Measurements from ENCODE around the gene SGK1. TPM values are rescaled to one million over a fixed set of nuclear protein-coding genes. Genes with fewer than 3 reads are reported as not detected.
A peak's percentile ranks its signal among the peaks of the same experiment; 100 is the strongest.
"Not testable (repeated sequence)": the region's sequence is repeated elsewhere in the genome, so short reads cannot be mapped to it uniquely, and the experiment has no call there.

SGK1 gene
- total RNA-seq, 2 experiments from 2014 or later, result 117 to 120 TPM

DNA sequence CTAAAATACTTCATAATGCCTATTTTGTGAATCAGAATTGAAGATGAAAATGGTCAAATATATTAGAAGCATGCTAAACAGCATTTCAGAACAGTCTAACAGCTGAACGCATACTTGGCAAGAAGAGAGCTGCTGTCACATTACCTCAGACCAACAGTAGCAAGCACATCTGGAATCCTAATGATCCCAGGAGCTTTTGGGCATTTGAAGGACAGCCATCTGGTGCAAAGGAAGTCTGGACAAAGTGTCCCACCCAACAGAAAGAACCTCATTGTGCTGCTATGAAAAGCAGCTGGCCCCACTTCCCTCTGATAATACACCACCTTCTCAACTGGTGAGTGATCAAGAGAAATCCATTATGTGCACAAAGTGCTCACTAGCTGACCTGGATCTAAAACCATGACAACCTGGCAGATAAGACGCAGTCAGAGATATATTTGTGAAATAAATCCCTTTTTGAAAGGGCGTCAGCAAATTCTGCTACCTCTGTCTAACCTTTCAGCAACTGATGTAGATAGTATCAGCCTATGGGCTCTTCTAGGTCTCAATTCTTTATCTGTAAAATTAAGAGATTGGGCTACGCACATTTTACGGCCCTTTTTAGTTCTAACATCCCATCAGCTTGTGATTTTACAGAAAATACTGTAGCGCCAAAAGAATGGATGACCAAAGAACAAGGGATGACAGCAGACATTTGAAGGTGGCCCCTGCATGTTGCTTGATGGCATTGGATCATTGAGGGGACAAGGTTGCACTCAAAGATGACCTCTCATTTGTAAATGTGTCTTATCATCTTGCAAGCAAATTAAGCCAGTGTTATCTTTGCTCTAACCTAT lies 78.7 kb downstream of the SGK1 start:
- CTCF ChIA-PET, result interaction anchor here (1.1 to 2.0 kb wide), 2 partner anchors 9 to 61 kb away, joined by 4 to 9 read pairs; no protein-coding TSS in a partner anchor
- intact Hi-C loops (cut with DNase I, micrococcal nuclease), result no loop called here

GRCh38 chr6:134238006-134238405 lies 79.9 kb downstream of the SGK1 start:
- no peaks in the 10 kb centered on the region for H3K36me3 Mint-ChIP-seq (ENCODE audit: low read depth)
- ChIA-PET CTCF (interaction anchor here (0.7 to 1.2 kb wide), 2 partner anchors 11 to 403 kb away, joined by 3 read pairs; no protein-coding TSS in a partner anchor), POLR2A (no interaction called here)
- Histone ChIP-seq H3K36me3 (ENCODE audit: insufficient read depth, low read length) (no peaks in the 10 kb centered on the region), H3K4me1 (ENCODE audit: insufficient read depth, low read length) (peaks cover 37% of the 10 kb centered on the region), H3K27me3 (ENCODE audit: control insufficient read depth in 1 of 2, insufficient read depth in 2 of 2, low read length in 2 of 2) (no peaks in the 10 kb centered on the region), H3K27ac (ENCODE audit: low read depth in 1 of 2, low read length in 2 of 2) (no peak overlapping the region), H3K4me3 (ENCODE audit: low read length) (no peak overlapping the region), H3K9me3 (ENCODE audit: control insufficient read depth in 1 of 2, insufficient read depth in 1 of 2, low read length in 2 of 2) (no peaks in the 10 kb centered on the region)
- TF ChIP-seq, protein P1, sequence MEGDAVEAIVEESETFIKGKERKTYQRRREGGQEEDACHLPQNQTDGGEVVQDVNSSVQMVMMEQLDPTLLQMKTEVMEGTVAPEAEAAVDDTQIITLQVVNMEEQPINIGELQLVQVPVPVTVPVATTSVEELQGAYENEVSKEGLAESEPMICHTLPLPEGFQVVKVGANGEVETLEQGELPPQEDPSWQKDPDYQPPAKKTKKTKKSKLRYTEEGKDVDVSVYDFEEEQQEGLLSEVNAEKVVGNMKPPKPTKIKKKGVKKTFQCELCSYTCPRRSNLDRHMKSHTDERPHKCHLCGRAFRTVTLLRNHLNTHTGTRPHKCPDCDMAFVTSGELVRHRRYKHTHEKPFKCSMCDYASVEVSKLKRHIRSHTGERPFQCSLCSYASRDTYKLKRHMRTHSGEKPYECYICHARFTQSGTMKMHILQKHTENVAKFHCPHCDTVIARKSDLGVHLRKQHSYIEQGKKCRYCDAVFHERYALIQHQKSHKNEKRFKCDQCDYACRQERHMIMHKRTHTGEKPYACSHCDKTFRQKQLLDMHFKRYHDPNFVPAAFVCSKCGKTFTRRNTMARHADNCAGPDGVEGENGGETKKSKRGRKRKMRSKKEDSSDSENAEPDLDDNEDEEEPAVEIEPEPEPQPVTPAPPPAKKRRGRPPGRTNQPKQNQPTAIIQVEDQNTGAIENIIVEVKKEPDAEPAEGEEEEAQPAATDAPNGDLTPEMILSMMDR (IDR thresholded peaks at IDR 0.05), result no peak
- peaks cover 44% of the 10 kb centered on the region for H3K4me1 Mint-ChIP-seq (ENCODE audit: low read depth)
- H3K4me3 Mint-ChIP-seq, result no peak overlapping the region
- no peak for ATAC-seq (ENCODE audit: poor library complexity)
- no peaks in the 10 kb centered on the region for H3K9me3 Mint-ChIP-seq
- DNase-seq, result no peak
- intact Hi-C loops (cut with DNase I, micrococcal nuclease), result no loop called here
- no peak overlapping the region for H3K27ac Mint-ChIP-seq
- no peaks in the 10 kb centered on the region for H3K27me3 Mint-ChIP-seq

More for the DNA sequence above, 78.7 kb downstream of the SGK1 start:
- no peaks in the 10 kb centered on the region for H3K36me3 ChIP-seq (ENCODE audit: insufficient read depth, low read length)
- ATAC-seq (ENCODE audit: poor library complexity) (no peak), DNase-seq (no peak)
- H3K27ac ChIP-seq (ENCODE audit: low read depth in 1 of 2, low read length in 2 of 2), result no peak overlapping the region
- no peaks in the 10 kb centered on the region for H3K9me3 Mint-ChIP-seq
- H3K4me1 Mint-ChIP-seq (ENCODE audit: low read depth), result peaks cover 46% of the 10 kb centered on the region
- H3K27me3 Mint-ChIP-seq, result no peaks in the 10 kb centered on the region
- no peaks in the 10 kb centered on the region for H3K36me3 Mint-ChIP-seq (ENCODE audit: low read depth)
- peaks cover 37% of the 10 kb centered on the region for H3K4me1 ChIP-seq (ENCODE audit: insufficient read depth, low read length)
- no peaks in the 10 kb centered on the region for H3K27me3 ChIP-seq (ENCODE audit: control insufficient read depth in 1 of 2, insufficient read depth in 2 of 2, low read length in 2 of 2)
- TF ChIP-seq, protein P1 (IDR thresholded peaks at IDR 0.05), result no peak
- peak overlapping the region; percentile 2 for H3K4me3 Mint-ChIP-seq
- no peak overlapping the region for H3K4me3 ChIP-seq (ENCODE audit: low read length)
- peak overlapping the region; percentile 77 for H3K27ac Mint-ChIP-seq
- no peaks in the 10 kb centered on the region for H3K9me3 ChIP-seq (ENCODE audit: control insufficient read depth in 1 of 2, insufficient read depth in 1 of 2, low read length in 2 of 2)
- POLR2A ChIA-PET, result no interaction called here

DNA sequence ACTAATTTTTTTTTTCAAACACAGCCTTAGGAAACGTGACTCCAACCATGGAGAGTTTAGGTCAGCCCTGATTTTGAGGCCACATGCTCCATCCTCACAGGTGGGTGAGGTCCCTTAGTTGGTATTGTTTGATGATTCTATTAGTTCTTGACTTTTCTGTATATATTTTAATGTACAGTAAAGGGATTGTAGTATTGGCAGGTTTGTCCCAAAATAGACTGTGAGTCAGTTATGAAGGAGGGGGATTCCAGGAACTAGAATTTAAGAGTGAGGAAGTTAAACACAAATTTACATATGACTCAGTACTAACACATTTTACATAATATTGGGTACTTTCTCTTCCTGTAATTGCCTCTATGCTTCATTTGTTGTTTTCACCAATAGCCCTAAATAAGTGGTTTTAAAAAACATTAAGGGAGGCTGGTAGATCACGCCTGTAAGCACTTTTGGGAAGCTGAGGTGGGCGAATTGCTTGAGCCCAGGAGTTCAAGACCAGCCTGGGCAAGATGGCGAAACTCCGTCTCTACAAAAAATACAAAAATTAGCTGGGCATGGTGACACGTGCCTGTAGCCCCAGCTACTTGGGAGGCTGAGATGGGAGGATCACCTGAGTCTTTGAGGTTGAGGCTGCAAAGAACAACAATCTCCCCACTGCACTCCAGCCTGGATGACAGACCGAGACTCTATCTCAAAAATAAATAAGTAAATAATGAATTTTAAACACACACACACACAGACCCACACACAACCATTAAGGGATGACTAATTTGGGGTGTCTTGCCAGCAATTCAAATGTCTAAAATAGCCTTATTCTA lies 81.8 kb downstream of the SGK1 start:
- POLR2A ChIA-PET, result interaction anchor here (1.0 kb wide), 1 partner anchor 9 kb away, joined by 3 read pairs; no protein-coding TSS in a partner anchor
- CTCF ChIA-PET, result no interaction called here
- Histone ChIP-seq H3K4me3 (ENCODE audit: low read length) (no peak overlapping the region), H3K27ac (ENCODE audit: low read depth in 1 of 2, low read length in 2 of 2) (peak overlapping the region in 1 of 2 donors; percentile 32), H3K9me3 (ENCODE audit: control insufficient read depth in 1 of 2, insufficient read depth in 1 of 2, low read length in 2 of 2) (no peaks in the 10 kb centered on the region), H3K36me3 (ENCODE audit: insufficient read depth, low read length) (no peaks in the 10 kb centered on the region), H3K27me3 (ENCODE audit: control insufficient read depth in 1 of 2, insufficient read depth in 2 of 2, low read length in 2 of 2) (no peaks in the 10 kb centered on the region), H3K4me1 (ENCODE audit: insufficient read depth, low read length) (peaks cover 30% of the 10 kb centered on the region)
- no peaks in the 10 kb centered on the region for H3K36me3 Mint-ChIP-seq (ENCODE audit: low read depth)
- ATAC-seq (ENCODE audit: poor library complexity), result peak; percentile 19
- H3K27ac Mint-ChIP-seq, result no peak overlapping the region
- TF ChIP-seq, protein P1 (IDR thresholded peaks at IDR 0.05), result no peak
- H3K27me3 Mint-ChIP-seq, result no peaks in the 10 kb centered on the region
- no peak overlapping the region for H3K4me3 Mint-ChIP-seq
- intact Hi-C loops (cut with DNase I, micrococcal nuclease), result no loop called here
- H3K4me1 Mint-ChIP-seq (ENCODE audit: low read depth), result peaks cover 38% of the 10 kb centered on the region
- peak in 3 of 14 experiments; percentile 67 to 74 (median 69) for DNase-seq
- no peaks in the 10 kb centered on the region for H3K9me3 Mint-ChIP-seq

DNA sequence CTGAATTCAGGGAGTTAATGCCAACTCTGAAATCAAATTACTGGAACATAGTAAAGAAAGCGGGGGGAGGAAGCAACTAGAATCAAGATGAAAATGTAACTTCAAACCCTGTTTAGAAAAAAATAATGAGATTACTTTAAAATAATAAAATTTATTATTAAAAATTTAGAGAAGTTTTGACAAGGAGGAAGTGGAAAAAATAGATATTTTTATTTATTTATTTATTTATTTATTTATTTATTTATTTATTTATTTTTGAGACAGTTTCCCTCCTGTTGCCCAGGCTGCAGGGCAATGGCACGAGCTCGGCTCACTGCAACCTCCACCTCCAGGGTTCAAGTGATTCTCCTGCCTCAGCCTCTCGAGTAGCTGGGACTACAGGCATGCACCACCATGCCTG lies 82.6 kb downstream of the SGK1 start:
- ChIA-PET POLR2A (interaction anchor here (1.3 kb wide), 1 partner anchor 10 kb away, joined by 4 read pairs; no protein-coding TSS in a partner anchor), CTCF (interaction anchor here (1.6 kb wide), 1 partner anchor 405 kb away, joined by 4 read pairs; no protein-coding TSS in a partner anchor)
- H3K27me3 Mint-ChIP-seq; H3K9me3 ChIP-seq (ENCODE audit: control insufficient read depth in 1 of 2, insufficient read depth in 1 of 2, low read length in 2 of 2); H3K36me3 Mint-ChIP-seq (ENCODE audit: low read depth); H3K4me3 Mint-ChIP-seq; ATAC-seq (ENCODE audit: poor library complexity); DNase-seq; H3K4me3 ChIP-seq (ENCODE audit: low read length); H3K27ac Mint-ChIP-seq; H3K27ac ChIP-seq (ENCODE audit: low read depth in 1 of 2, low read length in 2 of 2); intact Hi-C loops (cut with DNase I, micrococcal nuclease); H3K27me3 ChIP-seq (ENCODE audit: control insufficient read depth in 1 of 2, insufficient read depth in 2 of 2, low read length in 2 of 2); H3K36me3 ChIP-seq (ENCODE audit: insufficient read depth, low read length); H3K9me3 Mint-ChIP-seq: not testable (repeated sequence)
- H3K4me1 ChIP-seq (ENCODE audit: insufficient read depth, low read length), result peaks cover 29% of the 10 kb centered on the region
- H3K4me1 Mint-ChIP-seq (ENCODE audit: low read depth), result peaks cover 35% of the 10 kb centered on the region

All from CD4-positive, alpha-beta T cell (primary cell).